ENCODE measurements around the gene CNOT3. TPM values are rescaled to one million over a fixed set of nuclear protein-coding genes. Genes with fewer than 3 reads are reported as not detected.

The CNOT3 gene
- total and polyA plus RNA-seq, 9 of the 15 experiments (the other 6 are each of a cell fraction or from before 2014, with no cell fraction given), result 0.27 to 60.4 (median 9.9) TPM

DNA sequence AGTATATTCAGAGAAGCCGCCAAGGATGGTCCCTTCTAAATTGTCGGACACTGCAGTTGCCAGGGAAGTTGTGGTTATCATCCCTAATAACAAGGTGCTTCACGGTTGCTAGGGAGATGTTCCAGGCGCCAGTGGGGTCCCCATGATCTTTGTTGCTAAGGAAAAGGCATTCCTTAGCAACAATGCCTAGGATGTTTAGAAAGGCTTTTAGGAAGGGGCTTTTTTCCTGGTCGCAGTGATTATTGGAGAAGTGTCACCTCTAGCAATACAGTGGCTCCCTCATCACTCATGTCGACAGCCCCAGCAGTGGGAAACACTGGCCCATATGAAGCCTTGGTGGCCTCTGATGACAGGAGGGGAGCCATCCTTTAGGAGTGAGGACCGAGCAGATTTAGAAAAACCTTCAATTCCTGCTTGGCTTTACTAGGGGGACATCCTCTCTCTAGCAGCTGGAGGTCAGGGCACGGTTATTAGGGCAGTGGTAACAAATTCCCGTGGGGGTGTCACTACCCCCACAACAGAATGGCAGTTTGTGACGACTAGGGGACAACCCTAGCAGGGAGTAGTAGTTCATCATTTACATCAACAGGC is 41.8 kb downstream of the CNOT3 start:
- H3K4me3 ChIP-seq, result no peak overlapping the region
- H3K4me1 ChIP-seq (replicated peaks in 1 of 2; ENCODE audit: control insufficient read depth in 2 of 2, insufficient read depth in 2 of 2, low read length in 2 of 2), result peaks cover 0 to 18% of the 10 kb centered on the region in 2 experiments; a peak in 2 of 5 replicates
- no peak overlapping the region for H3K4me2 ChIP-seq (ENCODE audit: insufficient read depth, low read length)
- H2AFZ ChIP-seq (ENCODE audit: low read depth, low read length), result no peak overlapping the region
- no peak for FAIRE-seq
- H3K9me3 ChIP-seq (replicated peaks; ENCODE audit: control insufficient read depth, insufficient read depth, low read depth, low read length), result no peaks in the 10 kb centered on the region
- ChIA-PET CTCF (ENCODE audit: low intra/inter-chr PET ratio) (no interaction called here), POLR2A (interaction anchor here (0.6 to 1.7 kb wide), 4 partner anchors 10 to 42 kb away, joined by 3 to 10 read pairs (median 6); partner anchors contain the start of genes MBOAT7 and RPS9)
- H4K20me1 ChIP-seq (replicated peaks; ENCODE audit: control insufficient read depth, insufficient read depth, low read length), result no peaks in the 10 kb centered on the region; the same call in 1 of the 2 replicates
- peaks cover 3% of the 10 kb centered on the region for H3K9me1 ChIP-seq (ENCODE audit: control insufficient read depth, insufficient read depth, low read length)
- WGBS (ENCODE audit: insufficient coverage, low coverage, missing lambda C conversion rate), result 88% methylated on average over 10 of the region's 10 CpGs
- no peak overlapping the region for H3K27ac ChIP-seq (ENCODE audit: extremely low read depth, low read depth, low read length)
- TF ChIP-seq RFX1 (IDR thresholded peaks at IDR 0.05) (peak; percentile 63), ZNF347 (CRISPR knock-in tag; IDR thresholded peaks at IDR 0.05; ENCODE audit: low read depth) (no peak)
- intact Hi-C loops (cut with micrococcal nuclease) (no loop called here), in situ Hi-C loops (cut with MboI) (no loop called here)
- H3K27me3 ChIP-seq (ENCODE audit: control insufficient read depth in 2 of 2, insufficient read depth in 2 of 2, low read length in 2 of 2), result no peaks in the 10 kb centered on the region
- ATAC-seq, result no peak
- H3K36me3 ChIP-seq (ENCODE audit: control insufficient read depth, insufficient read depth, low read length), result peaks cover 63% of the 10 kb centered on the region; the same call in 2 of the 3 replicates
- no peaks in the 10 kb centered on the region for H3K79me2 ChIP-seq (ENCODE audit: control insufficient read depth, insufficient read depth, low read length)
- no TSS peak for BruUV-seq (replicated peaks)
- DNase-seq (ENCODE audit: extremely low read depth in 1 of 4, low spot score in 3 of 4), result peak in 1 of 4 experiments; percentile 2
- H3K9ac ChIP-seq (ENCODE audit: insufficient read depth in 1 of 2, low read depth in 2 of 2, low read length in 2 of 2), result no peak overlapping the region

DNA sequence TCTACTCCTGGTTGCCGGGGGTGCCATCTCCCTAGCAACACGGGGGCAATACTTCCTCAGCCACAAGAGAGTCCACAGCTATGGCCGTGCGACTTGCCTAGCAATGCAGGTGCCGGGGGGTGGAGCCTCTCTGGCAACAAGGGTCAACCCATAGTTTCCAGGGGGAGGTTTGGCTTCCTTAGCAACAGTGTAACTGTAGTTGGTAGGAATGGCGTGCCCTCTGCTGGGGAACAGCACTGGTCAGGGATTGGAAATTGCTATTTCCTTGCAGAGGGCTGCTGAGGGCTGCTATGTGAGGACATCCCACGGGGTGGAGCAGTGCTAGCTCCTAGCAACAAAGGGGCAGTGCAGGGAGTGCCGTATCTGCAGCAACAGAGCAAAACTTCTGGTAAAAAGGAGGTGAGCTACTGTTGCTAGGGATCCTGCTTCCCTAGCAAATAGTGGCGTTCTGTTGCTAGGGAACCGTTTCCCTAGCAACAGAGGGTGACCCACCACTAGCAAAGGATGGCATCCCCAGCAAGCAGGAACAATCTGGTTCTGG is 42.4 kb downstream of the CNOT3 start:
- intact Hi-C loops (cut with micrococcal nuclease), result no loop called here
- ATAC-seq, result peak; percentile 63
- 85% methylated on average over 9 of the region's 10 CpGs for WGBS (ENCODE audit: insufficient coverage, low coverage, missing lambda C conversion rate)
- Histone ChIP-seq H3K27ac (ENCODE audit: extremely low read depth, low read depth, low read length) (no peak overlapping the region), H3K9ac (ENCODE audit: insufficient read depth in 1 of 2, low read depth in 2 of 2, low read length in 2 of 2) (no peak overlapping the region), H3K36me3 (ENCODE audit: control insufficient read depth, insufficient read depth, low read length) (peaks cover 63% of the 10 kb centered on the region; the same call in 2 of the 3 replicates), H3K9me3 (replicated peaks; ENCODE audit: control insufficient read depth, insufficient read depth, low read depth, low read length) (no peaks in the 10 kb centered on the region), H3K9me1 (ENCODE audit: control insufficient read depth, insufficient read depth, low read length) (peaks cover 3% of the 10 kb centered on the region), H3K79me2 (ENCODE audit: control insufficient read depth, insufficient read depth, low read length) (no peaks in the 10 kb centered on the region), H2AFZ (ENCODE audit: low read depth, low read length) (no peak overlapping the region), H3K27me3 (ENCODE audit: control insufficient read depth in 2 of 2, insufficient read depth in 2 of 2, low read length in 2 of 2) (no peaks in the 10 kb centered on the region), H3K4me2 (ENCODE audit: insufficient read depth, low read length) (no peak overlapping the region), H3K4me1 (replicated peaks in 1 of 2; ENCODE audit: control insufficient read depth in 2 of 2, insufficient read depth in 2 of 2, low read length in 2 of 2) (peaks cover 0 to 13% of the 10 kb centered on the region in 2 experiments; a peak in 2 of 5 replicates), H4K20me1 (replicated peaks; ENCODE audit: control insufficient read depth, insufficient read depth, low read length) (no peaks in the 10 kb centered on the region; the same call in 1 of the 2 replicates), H3K4me3 (no peak overlapping the region)
- POLR2A ChIA-PET, result interaction anchor here (1.3 to 1.7 kb wide), 3 partner anchors 10 to 21 kb away, joined by 4 to 10 read pairs (median 8); partner anchors contain the start of genes MBOAT7 and RPS9
- CTCF ChIA-PET (ENCODE audit: low intra/inter-chr PET ratio), result no interaction called here
- DNase-seq (ENCODE audit: extremely low read depth in 1 of 4, low spot score in 3 of 4), result peak in 2 of 4 experiments; percentile 19 to 25
- FAIRE-seq, result peak; percentile 37
- no TSS peak for BruUV-seq (replicated peaks)
- in situ Hi-C loops (cut with MboI), result no loop called here
- TF ChIP-seq ZNF224 (CRISPR knock-in tag; IDR thresholded peaks at IDR 0.05) (no peak), SMARCC2 (IDR thresholded peaks at IDR 0.05; ENCODE audit: low read depth) (no peak), FIP1L1 (IDR thresholded peaks at IDR 0.05; ENCODE audit: low read depth, low read length, poor library complexity, severe bottlenecking) (no peak), RFX1 (IDR thresholded peaks at IDR 0.05) (peak; percentile 97), ZSCAN32 (CRISPR knock-in tag; IDR thresholded peaks at IDR 0.05) (no peak), TCFL5 (CRISPR knock-in tag; conservative IDR thresholded peaks at IDR 0.05) (no peak), PRMT5 (CRISPR knock-in tag; IDR thresholded peaks at IDR 0.05) (no peak), MTA2 (IDR thresholded peaks at IDR 0.05; ENCODE audit: low read depth) (no peak), OTX1 (CRISPR knock-in tag; IDR thresholded peaks at IDR 0.05) (no peak), KDM1A (IDR thresholded peaks at IDR 0.05) (peak in 1 of 2 experiments; percentile 27; a peak in 1 of 4 replicates), KDM2B (CRISPR knock-in tag; IDR thresholded peaks at IDR 0.05) (no peak)
- TF ChIP-seq, protein P1, sequence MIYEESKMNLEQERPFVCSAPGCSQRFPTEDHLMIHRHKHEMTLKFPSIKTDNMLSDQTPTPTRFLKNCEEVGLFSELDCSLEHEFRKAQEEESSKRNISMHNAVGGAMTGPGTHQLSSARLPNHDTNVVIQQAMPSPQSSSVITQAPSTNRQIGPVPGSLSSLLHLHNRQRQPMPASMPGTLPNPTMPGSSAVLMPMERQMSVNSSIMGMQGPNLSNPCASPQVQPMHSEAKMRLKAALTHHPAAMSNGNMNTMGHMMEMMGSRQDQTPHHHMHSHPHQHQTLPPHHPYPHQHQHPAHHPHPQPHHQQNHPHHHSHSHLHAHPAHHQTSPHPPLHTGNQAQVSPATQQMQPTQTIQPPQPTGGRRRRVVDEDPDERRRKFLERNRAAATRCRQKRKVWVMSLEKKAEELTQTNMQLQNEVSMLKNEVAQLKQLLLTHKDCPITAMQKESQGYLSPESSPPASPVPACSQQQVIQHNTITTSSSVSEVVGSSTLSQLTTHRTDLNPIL (CRISPR knock-in tag; IDR thresholded peaks at IDR 0.05), result no peak
- TF ChIP-seq, protein P2, sequence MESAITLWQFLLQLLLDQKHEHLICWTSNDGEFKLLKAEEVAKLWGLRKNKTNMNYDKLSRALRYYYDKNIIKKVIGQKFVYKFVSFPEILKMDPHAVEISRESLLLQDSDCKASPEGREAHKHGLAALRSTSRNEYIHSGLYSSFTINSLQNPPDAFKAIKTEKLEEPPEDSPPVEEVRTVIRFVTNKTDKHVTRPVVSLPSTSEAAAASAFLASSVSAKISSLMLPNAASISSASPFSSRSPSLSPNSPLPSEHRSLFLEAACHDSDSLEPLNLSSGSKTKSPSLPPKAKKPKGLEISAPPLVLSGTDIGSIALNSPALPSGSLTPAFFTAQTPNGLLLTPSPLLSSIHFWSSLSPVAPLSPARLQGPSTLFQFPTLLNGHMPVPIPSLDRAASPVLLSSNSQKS (CRISPR knock-in tag; IDR thresholded peaks at IDR 0.05), result no peak

Data from K562 (cell line).